ENCODE results near the gene BTBD16. TPM values are rescaled to one million over a fixed set of nuclear protein-coding genes. Genes with fewer than 3 reads are reported as not detected.

The BTBD16 gene
- total and polyA plus RNA-seq, 2 of the 13 experiments (the other 11 are each of a cell fraction or from before 2014, with no cell fraction given), result 5.0 to 11.9 TPM

DNA sequence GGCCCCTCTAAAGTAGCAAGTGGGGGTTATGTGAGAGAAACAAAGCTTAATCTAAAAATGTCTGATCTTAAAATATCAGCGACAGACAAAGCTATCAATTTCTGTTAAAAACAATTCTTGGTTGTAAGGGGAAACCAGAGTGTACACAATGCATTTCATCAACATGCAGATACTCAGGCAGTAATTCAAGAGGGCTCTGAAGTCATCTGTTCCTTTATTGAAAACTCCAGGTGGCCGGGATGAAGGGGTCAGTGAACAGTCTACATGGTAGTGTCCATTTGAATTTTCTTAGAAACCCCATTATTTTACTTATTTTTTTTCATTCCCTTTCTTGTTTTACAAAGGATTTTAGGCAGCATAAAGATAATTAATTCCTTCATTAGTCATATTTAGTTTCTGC is 36.7 kb upstream of the BTBD16 start:
- no peak overlapping the region for H2AFZ ChIP-seq (ENCODE audit: low read length)
- H3K9ac ChIP-seq (ENCODE audit: insufficient read depth, low read depth, low read length), result no peak overlapping the region
- DNase-seq (ENCODE audit: low spot score) (no peak), FAIRE-seq (no peak), ATAC-seq (no peak)
- H3K27ac ChIP-seq (ENCODE audit: extremely low read length, insufficient read depth, low read length), result no peak overlapping the region
- in situ Hi-C loops (cut with HindIII; ENCODE audit: extremely low pct_ligation_motif_present, low pct_unique_long_range_greater_than_20kb), result no loop called here
- BruUV-seq (replicated peaks), result no TSS peak
- H3K36me3 ChIP-seq (replicated peaks in 1 of 2; ENCODE audit: control insufficient read depth in 1 of 2, insufficient read depth in 2 of 2, low read length in 2 of 2), result peaks cover 13 to 48% of the 10 kb centered on the region in 2 experiments
- H4K20me1 ChIP-seq (ENCODE audit: insufficient read depth, low read length), result no peaks in the 10 kb centered on the region
- CTCF ChIA-PET (ENCODE audit: low intra/inter-chr PET ratio, low total read pairs), result no interaction called here
- POLR2A ChIA-PET, result no interaction called here
- no peaks in the 10 kb centered on the region for H3K9me3 ChIP-seq (ENCODE audit: low read length)
- 94% methylated on average over 2 of the region's 2 CpGs for WGBS (ENCODE audit: low lambda C conversion rate)
- H3K4me3 ChIP-seq (replicated peaks in 1 of 3; ENCODE audit: insufficient read depth in 1 of 3, low read depth in 2 of 3, low read length in 3 of 3), result no peak overlapping the region
- no peak for TF ChIP-seq ZKSCAN5 (CRISPR knock-in tag; IDR thresholded peaks at IDR 0.05)
- TF ChIP-seq, protein P1, sequence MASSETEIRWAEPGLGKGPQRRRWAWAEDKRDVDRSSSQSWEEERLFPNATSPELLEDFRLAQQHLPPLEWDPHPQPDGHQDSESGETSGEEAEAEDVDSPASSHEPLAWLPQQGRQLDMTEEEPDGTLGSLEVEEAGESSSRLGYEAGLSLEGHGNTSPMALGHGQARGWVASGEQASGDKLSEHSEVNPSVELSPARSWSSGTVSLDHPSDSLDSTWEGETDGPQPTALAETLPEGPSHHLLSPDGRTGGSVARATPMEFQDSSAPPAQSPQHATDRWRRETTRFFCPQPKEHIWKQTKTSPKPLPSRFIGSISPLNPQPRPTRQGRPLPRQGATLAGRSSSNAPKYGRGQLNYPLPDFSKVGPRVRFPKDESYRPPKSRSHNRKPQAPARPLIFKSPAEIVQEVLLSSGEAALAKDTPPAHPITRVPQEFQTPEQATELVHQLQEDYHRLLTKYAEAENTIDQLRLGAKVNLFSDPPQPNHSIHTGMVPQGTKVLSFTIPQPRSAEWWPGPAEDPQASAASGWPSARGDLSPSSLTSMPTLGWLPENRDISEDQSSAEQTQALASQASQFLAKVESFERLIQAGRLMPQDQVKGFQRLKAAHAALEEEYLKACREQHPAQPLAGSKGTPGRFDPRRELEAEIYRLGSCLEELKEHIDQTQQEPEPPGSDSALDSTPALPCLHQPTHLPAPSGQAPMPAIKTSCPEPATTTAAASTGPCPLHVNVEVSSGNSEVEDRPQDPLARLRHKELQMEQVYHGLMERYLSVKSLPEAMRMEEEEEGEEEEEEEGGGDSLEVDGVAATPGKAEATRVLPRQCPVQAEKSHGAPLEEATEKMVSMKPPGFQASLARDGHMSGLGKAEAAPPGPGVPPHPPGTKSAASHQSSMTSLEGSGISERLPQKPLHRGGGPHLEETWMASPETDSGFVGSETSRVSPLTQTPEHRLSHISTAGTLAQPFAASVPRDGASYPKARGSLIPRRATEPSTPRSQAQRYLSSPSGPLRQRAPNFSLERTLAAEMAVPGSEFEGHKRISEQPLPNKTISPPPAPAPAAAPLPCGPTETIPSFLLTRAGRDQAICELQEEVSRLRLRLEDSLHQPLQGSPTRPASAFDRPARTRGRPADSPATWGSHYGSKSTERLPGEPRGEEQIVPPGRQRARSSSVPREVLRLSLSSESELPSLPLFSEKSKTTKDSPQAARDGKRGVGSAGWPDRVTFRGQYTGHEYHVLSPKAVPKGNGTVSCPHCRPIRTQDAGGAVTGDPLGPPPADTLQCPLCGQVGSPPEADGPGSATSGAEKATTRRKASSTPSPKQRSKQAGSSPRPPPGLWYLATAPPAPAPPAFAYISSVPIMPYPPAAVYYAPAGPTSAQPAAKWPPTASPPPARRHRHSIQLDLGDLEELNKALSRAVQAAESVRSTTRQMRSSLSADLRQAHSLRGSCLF (CRISPR knock-in tag; IDR thresholded peaks at IDR 0.05; ENCODE audit: borderline replicate concordance), result no peak
- no peak for TF ChIP-seq TRIM24 (CRISPR knock-in tag; IDR thresholded peaks at IDR 0.05)
- TF ChIP-seq NR2F2 (IDR thresholded peaks at IDR 0.05; ENCODE audit: borderline replicate concordance, low read depth), result no peak
- no peak for TF ChIP-seq PHF8 (CRISPR knock-in tag; IDR thresholded peaks at IDR 0.05)
- TF ChIP-seq CENPT (CRISPR knock-in tag; IDR thresholded peaks at IDR 0.05; ENCODE audit: low read depth), result no peak
- TF ChIP-seq ZNF235 (CRISPR knock-in tag; IDR thresholded peaks at IDR 0.05; ENCODE audit: borderline replicate concordance), result no peak
- TF ChIP-seq, protein P2, sequence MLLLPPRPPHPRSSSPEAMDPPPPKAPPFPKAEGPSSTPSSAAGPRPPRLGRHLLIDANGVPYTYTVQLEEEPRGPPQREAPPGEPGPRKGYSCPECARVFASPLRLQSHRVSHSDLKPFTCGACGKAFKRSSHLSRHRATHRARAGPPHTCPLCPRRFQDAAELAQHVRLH (CRISPR knock-in tag; IDR thresholded peaks at IDR 0.05; ENCODE audit: borderline replicate concordance, low read depth), result no peak
- TF ChIP-seq ZSCAN20 (CRISPR knock-in tag; IDR thresholded peaks at IDR 0.05; ENCODE audit: borderline replicate concordance), result no peak
- no peak for TF ChIP-seq SUZ12 (IDR thresholded peaks at IDR 0.05; ENCODE audit: low read depth, low read length)
- no peak for TF ChIP-seq ZNF839 (CRISPR knock-in tag; IDR thresholded peaks at IDR 0.05; ENCODE audit: borderline replicate concordance)
- no peak for TF ChIP-seq MEIS1 (CRISPR knock-in tag; IDR thresholded peaks at IDR 0.05; ENCODE audit: borderline replicate concordance)
- no peak for TF ChIP-seq ZFP82 (CRISPR knock-in tag; IDR thresholded peaks at IDR 0.05; ENCODE audit: borderline replicate concordance)
- TF ChIP-seq, protein P3, sequence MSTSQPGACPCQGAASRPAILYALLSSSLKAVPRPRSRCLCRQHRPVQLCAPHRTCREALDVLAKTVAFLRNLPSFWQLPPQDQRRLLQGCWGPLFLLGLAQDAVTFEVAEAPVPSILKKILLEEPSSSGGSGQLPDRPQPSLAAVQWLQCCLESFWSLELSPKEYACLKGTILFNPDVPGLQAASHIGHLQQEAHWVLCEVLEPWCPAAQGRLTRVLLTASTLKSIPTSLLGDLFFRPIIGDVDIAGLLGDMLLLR (CRISPR knock-in tag; IDR thresholded peaks at IDR 0.05), result no peak
- TF ChIP-seq, protein P4, sequence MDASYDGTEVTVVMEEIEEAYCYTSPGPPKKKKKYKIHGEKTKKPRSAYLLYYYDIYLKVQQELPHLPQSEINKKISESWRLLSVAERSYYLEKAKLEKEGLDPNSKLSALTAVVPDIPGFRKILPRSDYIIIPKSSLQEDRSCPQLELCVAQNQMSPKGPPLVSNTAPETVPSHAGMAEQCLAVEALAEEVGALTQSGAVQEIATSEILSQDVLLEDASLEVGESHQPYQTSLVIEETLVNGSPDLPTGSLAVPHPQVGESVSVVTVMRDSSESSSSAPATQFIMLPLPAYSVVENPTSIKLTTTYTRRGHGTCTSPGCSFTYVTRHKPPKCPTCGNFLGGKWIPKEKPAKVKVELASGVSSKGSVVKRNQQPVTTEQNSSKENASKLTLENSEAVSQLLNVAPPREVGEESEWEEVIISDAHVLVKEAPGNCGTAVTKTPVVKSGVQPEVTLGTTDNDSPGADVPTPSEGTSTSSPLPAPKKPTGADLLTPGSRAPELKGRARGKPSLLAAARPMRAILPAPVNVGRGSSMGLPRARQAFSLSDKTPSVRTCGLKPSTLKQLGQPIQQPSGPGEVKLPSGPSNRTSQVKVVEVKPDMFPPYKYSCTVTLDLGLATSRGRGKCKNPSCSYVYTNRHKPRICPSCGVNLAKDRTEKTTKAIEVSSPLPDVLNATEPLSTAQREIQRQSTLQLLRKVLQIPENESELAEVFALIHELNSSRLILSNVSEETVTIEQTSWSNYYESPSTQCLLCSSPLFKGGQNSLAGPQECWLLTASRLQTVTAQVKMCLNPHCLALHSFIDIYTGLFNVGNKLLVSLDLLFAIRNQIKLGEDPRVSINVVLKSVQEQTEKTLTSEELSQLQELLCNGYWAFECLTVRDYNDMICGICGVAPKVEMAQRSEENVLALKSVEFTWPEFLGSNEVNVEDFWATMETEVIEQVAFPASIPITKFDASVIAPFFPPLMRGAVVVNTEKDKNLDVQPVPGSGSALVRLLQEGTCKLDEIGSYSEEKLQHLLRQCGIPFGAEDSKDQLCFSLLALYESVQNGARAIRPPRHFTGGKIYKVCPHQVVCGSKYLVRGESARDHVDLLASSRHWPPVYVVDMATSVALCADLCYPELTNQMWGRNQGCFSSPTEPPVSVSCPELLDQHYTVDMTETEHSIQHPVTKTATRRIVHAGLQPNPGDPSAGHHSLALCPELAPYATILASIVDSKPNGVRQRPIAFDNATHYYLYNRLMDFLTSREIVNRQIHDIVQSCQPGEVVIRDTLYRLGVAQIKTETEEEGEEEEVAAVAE (CRISPR knock-in tag; IDR thresholded peaks at IDR 0.05; ENCODE audit: borderline replicate concordance), result no peak
- no peak for TF ChIP-seq JUN (CRISPR knock-in tag; IDR thresholded peaks at IDR 0.05)
- no peak overlapping the region for H3K4me2 ChIP-seq (ENCODE audit: low read depth, low read length)
- H3K27me3 ChIP-seq (ENCODE audit: control insufficient read depth in 1 of 2, insufficient read depth in 2 of 2, low read length in 2 of 2), result no peaks in the 10 kb centered on the region
- intact Hi-C loops (cut with micrococcal nuclease; ENCODE audit: unreplicated experiment), result no loop called here
- H3K79me2 ChIP-seq (ENCODE audit: insufficient read depth, low read length), result no peaks in the 10 kb centered on the region
- peaks cover 17% of the 10 kb centered on the region; the same call in 1 of the 2 replicates for H3K4me1 ChIP-seq (ENCODE audit: insufficient read depth, low read length)

All from HepG2 (cell line).